HepG2 (cell line): Measurements from ENCODE around the gene CAPN12. TPM values are rescaled to one million over a fixed set of nuclear protein-coding genes. Genes with fewer than 3 reads are reported as not detected.

ENCODE experiments used
- ATAD3A ChIP-seq: sonication (generic); formaldehyde crosslinking; IDR thresholded peaks from 2 replicates; pipeline ENCODE4 v1.4.0; 2020; ENCODE audit warnings: missing genetic modification reagents
- DDIT3 ChIP-seq: sonication (generic); formaldehyde crosslinking; IDR thresholded peaks from 2 replicates; pipeline ENCODE4 v1.4.0; 2020; ENCODE audit warnings: mild to moderate bottlenecking, missing genetic modification reagents
- EP300 ChIP-seq, 3 experiments: sonication (generic) in 1 of 3; formaldehyde crosslinking in 1 of 3; IDR thresholded peaks; 2 replicates each; pipeline versions ENCODE4 v1.5.1 to v1.6.1; 2011 to 2020; ENCODE audit warnings: low read depth in 2 of 3, low read length in 2 of 3, borderline replicate concordance in 1 of 3, improper control_type of control experiment in 1 of 3, mild to moderate bottlenecking in 1 of 3, missing genetic modification reagents in 1 of 3, moderate library complexity in 1 of 3
- GTF2F1 ChIP-seq: fragments of 150-350 bp; IDR thresholded peaks from 2 replicates; pipeline ENCODE4 v1.6.1; 2014; ENCODE audit warnings: low read length
- HMG20A ChIP-seq: IDR thresholded peaks from 2 replicates; pipeline ENCODE4 v1.6.1; 2016; ENCODE audit warnings: borderline replicate concordance
- KDM2A ChIP-seq: sonication (generic); formaldehyde crosslinking; IDR thresholded peaks from 2 replicates; pipeline ENCODE4 v1.4.0; 2020; ENCODE audit warnings: low read depth, missing genetic modification reagents, borderline replicate concordance
- KDM3A ChIP-seq: IDR thresholded peaks from 2 replicates; pipeline ENCODE4 v1.6.1; 2018; ENCODE audit warnings: low read depth, missing compliant biosample characterization
- LRRFIP1 ChIP-seq: sonication (generic); formaldehyde crosslinking; conservative IDR thresholded peaks from 2 replicates; pipeline ENCODE4 v1.4.0; 2020; ENCODE audit warnings: missing genetic modification reagents
- PAF1 ChIP-seq: IDR thresholded peaks from 2 replicates; pipeline ENCODE4 v1.6.1; 2016; ENCODE audit warnings: missing genetic modification reagents, missing compliant biosample characterization
- PRPF4 ChIP-seq: fragments of 200-400 bp; formaldehyde crosslinking; IDR thresholded peaks from 2 replicates; pipeline ENCODE4 v1.6.1; 2016; ENCODE audit warnings: low read length, low read depth; ENCODE audit not compliant: poor library complexity, severe bottlenecking
- RARA ChIP-seq: IDR thresholded peaks from 2 replicates; pipeline ENCODE4 v1.6.1; 2016; ENCODE audit warnings: missing genetic modification reagents, missing compliant biosample characterization
- RBAK ChIP-seq: sonication (generic); formaldehyde crosslinking; IDR thresholded peaks from 2 replicates; pipeline ENCODE4 v1.5.1; 2020; ENCODE audit warnings: mild to moderate bottlenecking, missing genetic modification reagents
- TARDBP ChIP-seq: sonication (generic); formaldehyde crosslinking; IDR thresholded peaks from 2 replicates; pipeline ENCODE4 v1.8.0; 2022; ENCODE audit warnings: mild to moderate bottlenecking, missing genetic modification reagents
- ZBTB21 ChIP-seq: sonication (generic); formaldehyde crosslinking; IDR thresholded peaks from 2 replicates; pipeline ENCODE4 v1.4.0; 2020; ENCODE audit warnings: missing genetic modification reagents
- ZFYVE20 ChIP-seq: sonication (generic); formaldehyde crosslinking; IDR thresholded peaks from 2 replicates; pipeline ENCODE4 v1.8.0; 2023; ENCODE audit warnings: low read depth, mild to moderate bottlenecking, moderate library complexity, missing genetic modification reagents, borderline replicate concordance
- ZNF274 ChIP-seq: sonication (generic); formaldehyde crosslinking; IDR thresholded peaks from 2 replicates; pipeline ENCODE4 v1.5.1; 2020; ENCODE audit warnings: mild to moderate bottlenecking, missing genetic modification reagents
- ZNF350 ChIP-seq: sonication (generic); formaldehyde crosslinking; IDR thresholded peaks from 2 replicates; pipeline ENCODE4 v1.4.0; 2020; ENCODE audit warnings: mild to moderate bottlenecking, low read depth, missing genetic modification reagents, borderline replicate concordance
- ZSCAN20 ChIP-seq: sonication (generic); formaldehyde crosslinking; IDR thresholded peaks from 2 replicates; pipeline ENCODE4 v1.4.0; 2020; ENCODE audit warnings: missing genetic modification reagents, mild to moderate bottlenecking, borderline replicate concordance
- polyA plus RNA-seq, 8 experiments: library from polyadenylated mRNA; depleted of rRNA in 3 of 8; stranded (reverse) in 7 of 8; unstranded in 1 of 8; fragments of >200 nt; fragmentation: Illumina TruSeq in 4 of 8; extraction: Trizol in 4 of 8; gene quantifications; 2 replicates each; pipeline versions ENCODE4 v1.2.1 to v1.2.3, GENCODE V29; 2011 to 2016; ENCODE audit warnings: low read depth in 4 of 8, missing spikeins in 1 of 8, mixed read lengths in 1 of 8; ENCODE audit not compliant: insufficient read depth in 1 of 8
- total RNA-seq, 5 experiments: library from RNA; depleted of rRNA; stranded (reverse); fragments of >200 nt; fragmentation: Illumina TruSeq; extraction: Trizol; gene quantifications; 2 replicates each; pipeline ENCODE4 v1.2.3, GENCODE V29; 2016; ENCODE audit warnings: low read depth in 1 of 5
- TF ChIP-seq, protein P1 (sequence below): conservative IDR thresholded peaks from 2 replicates; pipeline ENCODE4 v1.6.1; 2018; ENCODE audit warnings: missing genetic modification reagents
- TF ChIP-seq, protein P2 (sequence below): sonication (generic); formaldehyde crosslinking; IDR thresholded peaks from 2 replicates; pipeline ENCODE4 v1.9.0; 2022; ENCODE audit warnings: missing genetic modification reagents, mild to moderate bottlenecking, borderline replicate concordance

Gene CAPN12
- total and polyA plus RNA-seq, 2 of the 13 experiments (the other 11 are each of a cell fraction or from before 2014, with no cell fraction given): 1.6 to 13.6 TPM

DNA sequence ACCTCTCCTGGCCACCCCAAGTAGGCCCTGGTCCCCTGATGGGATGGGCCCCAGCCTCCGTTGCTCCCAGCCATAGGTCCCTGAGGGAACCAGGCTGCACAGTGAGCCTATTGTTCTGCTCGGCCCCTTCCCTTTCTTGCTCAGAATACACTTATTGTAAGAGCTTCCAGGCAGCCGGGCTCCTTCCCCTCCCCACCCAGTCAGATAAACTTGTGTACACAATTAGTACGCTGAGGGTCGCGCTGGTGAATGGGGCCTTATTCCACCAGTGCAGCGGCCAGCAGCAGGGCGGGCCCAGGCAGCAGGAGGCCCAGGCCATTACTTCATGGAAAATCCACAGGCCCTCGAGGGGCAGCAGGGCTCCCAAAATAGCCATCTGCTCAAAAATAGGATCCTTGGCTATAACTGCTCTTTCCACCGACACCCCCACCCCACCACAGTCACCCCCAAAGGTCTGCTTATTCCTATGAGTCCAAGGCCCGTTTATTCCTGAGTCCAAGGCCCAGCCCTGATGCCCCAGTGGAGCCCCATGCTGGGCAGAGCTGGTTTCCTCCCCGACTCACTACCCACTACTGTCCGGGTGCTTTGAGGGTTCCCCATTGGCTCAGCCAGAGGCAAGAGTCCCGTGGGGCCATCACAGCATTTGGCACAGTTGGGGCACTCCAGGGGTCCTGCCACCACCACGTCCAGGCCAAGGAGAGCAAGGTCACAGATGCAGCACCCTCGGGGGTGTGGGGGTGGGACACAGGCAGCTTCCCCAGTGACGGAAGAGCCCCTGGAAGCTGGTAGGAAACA is 22.1 kb downstream of the CAPN12 start (continued):
- TF ChIP-seq LRRFIP1 (CRISPR knock-in tag): no peak
- TF ChIP-seq KDM3A (CRISPR knock-in tag): no peak
- no peak for TF ChIP-seq PRPF4
- TF ChIP-seq TARDBP (CRISPR knock-in tag): peak; percentile 81
- peak; percentile 58; the same call in 1 of the 2 replicates for TF ChIP-seq HMG20A (CRISPR knock-in tag)
- TF ChIP-seq RARA: peak; percentile 37; the same call in 1 of the 2 replicates
- TF ChIP-seq KDM2A (CRISPR knock-in tag): peak; percentile 38; the same call in 1 of the 2 replicates
- TF ChIP-seq, protein P1, sequence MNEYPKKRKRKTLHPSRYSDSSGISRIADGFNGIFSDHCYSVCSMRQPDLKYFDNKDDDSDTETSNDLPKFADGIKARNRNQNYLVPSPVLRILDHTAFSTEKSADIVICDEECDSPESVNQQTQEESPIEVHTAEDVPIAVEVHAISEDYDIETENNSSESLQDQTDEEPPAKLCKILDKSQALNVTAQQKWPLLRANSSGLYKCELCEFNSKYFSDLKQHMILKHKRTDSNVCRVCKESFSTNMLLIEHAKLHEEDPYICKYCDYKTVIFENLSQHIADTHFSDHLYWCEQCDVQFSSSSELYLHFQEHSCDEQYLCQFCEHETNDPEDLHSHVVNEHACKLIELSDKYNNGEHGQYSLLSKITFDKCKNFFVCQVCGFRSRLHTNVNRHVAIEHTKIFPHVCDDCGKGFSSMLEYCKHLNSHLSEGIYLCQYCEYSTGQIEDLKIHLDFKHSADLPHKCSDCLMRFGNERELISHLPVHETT: no peak
- no peak for TF ChIP-seq PAF1 (CRISPR knock-in tag)
- TF ChIP-seq, protein P2, sequence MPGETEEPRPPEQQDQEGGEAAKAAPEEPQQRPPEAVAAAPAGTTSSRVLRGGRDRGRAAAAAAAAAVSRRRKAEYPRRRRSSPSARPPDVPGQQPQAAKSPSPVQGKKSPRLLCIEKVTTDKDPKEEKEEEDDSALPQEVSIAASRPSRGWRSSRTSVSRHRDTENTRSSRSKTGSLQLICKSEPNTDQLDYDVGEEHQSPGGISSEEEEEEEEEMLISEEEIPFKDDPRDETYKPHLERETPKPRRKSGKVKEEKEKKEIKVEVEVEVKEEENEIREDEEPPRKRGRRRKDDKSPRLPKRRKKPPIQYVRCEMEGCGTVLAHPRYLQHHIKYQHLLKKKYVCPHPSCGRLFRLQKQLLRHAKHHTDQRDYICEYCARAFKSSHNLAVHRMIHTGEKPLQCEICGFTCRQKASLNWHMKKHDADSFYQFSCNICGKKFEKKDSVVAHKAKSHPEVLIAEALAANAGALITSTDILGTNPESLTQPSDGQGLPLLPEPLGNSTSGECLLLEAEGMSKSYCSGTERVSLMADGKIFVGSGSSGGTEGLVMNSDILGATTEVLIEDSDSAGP (CRISPR knock-in tag): peak; percentile 72; the same call in 1 of the 2 replicates
- TF ChIP-seq DDIT3 (CRISPR knock-in tag): no peak
- TF ChIP-seq EP300 (IDR thresholded peaks at IDR 0.05; ENCODE audit: low read depth in 2 of 2, low read length in 2 of 2): peak in 1 of 2 experiments; percentile 81; a peak in 2 of 4 replicates
- TF ChIP-seq EP300 (CRISPR knock-in tag; IDR thresholded peaks at IDR 0.05; ENCODE audit: borderline replicate concordance): peak; percentile 72; the same call in 1 of the 2 replicates
- no peak for TF ChIP-seq ATAD3A
- TF ChIP-seq ZNF274 (CRISPR knock-in tag): no peak; the same call in 1 of the 2 replicates
- TF ChIP-seq ZSCAN20 (CRISPR knock-in tag): no peak
- no peak for TF ChIP-seq ZFYVE20 (CRISPR knock-in tag)
- TF ChIP-seq ZNF350: peak; percentile 24; the same call in 1 of the 2 replicates
- no peak for TF ChIP-seq RBAK (CRISPR knock-in tag)
- no peak for TF ChIP-seq GTF2F1
- TF ChIP-seq ZBTB21: 0 out of 2 replicates have a peak, but pooled peaks have one; percentile 34
